Upper lobe of left lung (tissue), 4 donors: ENCODE measurements around the gene ZGLP1.

Experiments
- CTCF ChIP-seq, 6 experiments: fragments of 450-650 bp in 4 of 6; fragments of 200-600 bp in 2 of 6; sonication (generic) in 2 of 6; IDR thresholded peaks; one replicate each; pipeline ENCODE4 v1.5.1; 2016 to 2019; ENCODE audit warnings: antibody characterized with exemption in 6 of 6
- EP300 ChIP-seq, 4 donors: sonication (generic); formaldehyde crosslinking; IDR thresholded peaks; one replicate each; pipeline ENCODE4 v1.5.1; 2017; ENCODE audit warnings: antibody characterized with exemption in 4 of 4, control low read depth in 2 of 4

- TF ChIP-seq CTCF (IDR thresholded peaks at IDR 0.05) = no peak
- TF ChIP-seq EP300 (IDR thresholded peaks at IDR 0.05) = no peak
These were observed 6.8 kb upstream of the ZGLP1 start for GRCh38 chr19:10316229-10317044.
